ENCODE measurements around the gene ZNF536. TPM values are rescaled to one million over a fixed set of nuclear protein-coding genes. Genes with fewer than 3 reads are reported as not detected.

Gene ZNF536
- total and polyA plus RNA-seq, 7 donors = under 0.01 to 8.9 (median 3.8) TPM

DNA sequence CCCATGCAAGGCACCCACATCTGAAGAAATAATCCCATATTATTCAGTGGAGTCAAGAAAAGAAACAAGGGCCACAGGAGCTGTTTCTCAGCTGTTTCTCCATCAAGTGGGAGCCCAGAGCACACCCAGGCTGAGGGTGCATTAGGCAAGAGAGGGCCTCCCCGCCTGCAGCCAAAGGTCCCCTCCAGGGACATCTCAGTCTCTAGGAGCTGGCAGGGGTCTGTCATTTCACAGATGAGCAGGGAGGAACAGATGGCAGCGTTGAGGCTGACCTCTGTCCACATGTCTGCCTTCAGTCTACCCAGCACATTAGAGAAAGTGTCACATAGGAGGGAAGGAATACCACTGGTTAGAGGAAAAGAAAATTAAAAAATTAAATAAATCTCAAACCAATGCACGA, 157.7 kb downstream of the ZNF536 start:
- DNase-seq = no peak
- H3K27ac ChIP-seq = no peak overlapping the region
- no peaks in the 10 kb centered on the region for H3K27me3 ChIP-seq
- no peaks in the 10 kb centered on the region for H3K9me3 ChIP-seq
- H3K36me3 ChIP-seq = no peaks in the 10 kb centered on the region
- no peak overlapping the region for H3K4me3 ChIP-seq
- WGBS, 2 donors = 66 to 79% methylated on average over 3 of the region's 3 CpGs
- intact Hi-C loops (cut with DNase I) = no loop called here
- TF ChIP-seq POLR2A (IDR thresholded peaks at IDR 0.05) (no peak), POLR2AphosphoS5 (IDR thresholded peaks at IDR 0.05) (no peak), CTCF (IDR thresholded peaks at IDR 0.05) (no peak), EP300 (IDR thresholded peaks at IDR 0.05) (no peak)
- H3K4me1 ChIP-seq = no peaks in the 10 kb centered on the region

DNA sequence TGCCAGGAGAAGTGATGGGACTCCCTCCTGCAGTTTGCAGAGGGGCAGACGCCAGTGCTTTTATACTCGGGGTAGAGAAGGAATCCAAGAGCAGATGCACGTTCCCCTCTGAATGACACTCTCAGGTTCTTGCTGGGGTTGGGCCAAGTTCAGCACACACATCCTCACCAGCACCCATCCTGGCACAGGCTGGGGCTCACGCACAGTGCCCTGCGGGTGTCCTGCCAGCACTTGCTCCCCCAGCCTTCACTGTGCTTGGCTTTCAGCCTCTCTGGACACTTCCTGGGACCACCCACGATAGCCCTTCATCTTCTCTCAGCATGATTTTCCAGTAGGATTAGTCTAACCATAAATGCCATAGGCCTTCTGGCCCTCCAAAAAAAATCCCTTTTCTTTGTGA, 158.6 kb downstream of the ZNF536 start:
- WGBS, 2 donors = 69 to 81% methylated on average over 6 of the region's 6 CpGs
- no peak overlapping the region for H3K4me3 ChIP-seq
- TF ChIP-seq POLR2A (IDR thresholded peaks at IDR 0.05) (no peak), POLR2AphosphoS5 (IDR thresholded peaks at IDR 0.05) (no peak), CTCF (IDR thresholded peaks at IDR 0.05) (no peak), EP300 (IDR thresholded peaks at IDR 0.05) (no peak)
- H3K9me3 ChIP-seq = no peaks in the 10 kb centered on the region
- H3K27ac ChIP-seq = no peak overlapping the region
- no peaks in the 10 kb centered on the region for H3K4me1 ChIP-seq
- no peaks in the 10 kb centered on the region for H3K27me3 ChIP-seq
- DNase-seq = no peak
- no peaks in the 10 kb centered on the region for H3K36me3 ChIP-seq
- intact Hi-C loops (cut with DNase I) = no loop called here

GRCh38 chr19:30535011-30535410, 162.8 kb downstream of the ZNF536 start:
- Histone ChIP-seq H3K36me3 (no peaks in the 10 kb centered on the region), H3K9me3 (no peaks in the 10 kb centered on the region), H3K27ac (no peak overlapping the region), H3K4me1 (no peaks in the 10 kb centered on the region), H3K27me3 (peaks cover 0 to 5% (median 0%) of the 10 kb centered on the region in 3 donors), H3K4me3 (no peak overlapping the region)
- 54 to 78% methylated on average over 9 of the region's 9 CpGs for WGBS, 2 donors
- intact Hi-C loops (cut with DNase I) = no loop called here
- no peak for TF ChIP-seq EP300 (IDR thresholded peaks at IDR 0.05)
- no peak for TF ChIP-seq POLR2A (IDR thresholded peaks at IDR 0.05)
- no peak for TF ChIP-seq CTCF (IDR thresholded peaks at IDR 0.05)
- TF ChIP-seq POLR2AphosphoS5 (IDR thresholded peaks at IDR 0.05) = no peak
- no peak for DNase-seq

- no peak overlapping the region for H3K4me3 ChIP-seq
- H3K36me3 ChIP-seq = no peaks in the 10 kb centered on the region
- TF ChIP-seq POLR2AphosphoS5 (IDR thresholded peaks at IDR 0.05) (no peak), CTCF (IDR thresholded peaks at IDR 0.05) (no peak), EP300 (IDR thresholded peaks at IDR 0.05) (no peak), POLR2A (IDR thresholded peaks at IDR 0.05) (no peak)
- intact Hi-C loops (cut with DNase I) = no loop called here
- DNase-seq = no peak
- 82 to 88% methylated on average over 7 of the region's 7 CpGs for WGBS, 2 donors
- no peaks in the 10 kb centered on the region for H3K4me1 ChIP-seq
- no peaks in the 10 kb centered on the region for H3K9me3 ChIP-seq
- H3K27ac ChIP-seq = no peak overlapping the region
- H3K27me3 ChIP-seq = peaks cover 0 to 5% (median 0%) of the 10 kb centered on the region in 3 donors
Observed at GRCh38 chr19:30536975-30537374, 164.8 kb downstream of the ZNF536 start.

DNA sequence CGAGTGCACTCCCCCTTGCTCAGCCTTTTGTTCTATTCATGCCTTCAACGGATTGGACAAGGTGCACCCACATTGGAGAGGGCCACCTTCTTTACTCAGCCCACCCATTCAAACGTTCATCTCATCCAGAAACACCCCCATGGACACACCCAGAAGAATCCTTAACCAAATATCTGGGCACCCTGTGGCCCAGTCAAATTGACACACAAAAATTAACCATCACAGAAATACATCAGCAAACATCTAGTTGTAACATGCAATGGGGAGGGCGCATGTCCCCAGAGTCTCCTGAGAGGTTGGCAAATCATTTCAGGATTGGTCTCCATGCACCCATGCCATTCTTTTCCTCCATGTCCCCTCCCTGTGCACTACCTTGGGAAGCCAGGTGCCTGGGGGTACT, 167.1 kb downstream of the ZNF536 start:
- WGBS, 2 donors = 68 to 87% methylated on average over 4 of the region's 4 CpGs
- Histone ChIP-seq H3K4me3 (no peak overlapping the region), H3K9me3 (no peaks in the 10 kb centered on the region), H3K36me3 (no peaks in the 10 kb centered on the region), H3K27me3 (peaks cover 0 to 5% (median 0%) of the 10 kb centered on the region in 3 donors), H3K4me1 (no peaks in the 10 kb centered on the region), H3K27ac (no peak overlapping the region)
- intact Hi-C loops (cut with DNase I) = no loop called here
- TF ChIP-seq CTCF (IDR thresholded peaks at IDR 0.05) (no peak), EP300 (IDR thresholded peaks at IDR 0.05) (no peak), POLR2A (IDR thresholded peaks at IDR 0.05) (no peak), POLR2AphosphoS5 (IDR thresholded peaks at IDR 0.05) (no peak)
- DNase-seq = no peak

All from sigmoid colon (tissue), 7 donors.